Retinal pigment epithelial cell (primary cell): ENCODE results near the gene SHC2.
"Not testable (repeated sequence)": the region's sequence is repeated elsewhere in the genome, so short reads cannot be mapped to it uniquely, and the experiment has no call there.

Experiments
- DNase-seq: peaks from one replicate; pipeline ENCODE4 v3.0.0-alpha.2; 2010; ENCODE audit warnings: low read depth
- H3K4me3 ChIP-seq: 2 replicates; pipeline ENCODE4 v1.5.1; 2011; ENCODE audit warnings: mild to moderate bottlenecking, low read length, control low read depth, moderate library complexity
- CTCF ChIP-seq: conservative IDR thresholded peaks from 2 replicates; pipeline ENCODE4 v1.5.1; 2011; ENCODE audit warnings: low read depth, low read length, control low read depth, inconsistent platforms

Gene SHC2

GRCh38 chr19:452829-453228 is 8.0 kb downstream of the SHC2 start:
- H3K4me3 ChIP-seq = no peak overlapping the region
- no peak for TF ChIP-seq CTCF
- DNase-seq = no peak

GRCh38 chr19:450912-451481 is 9.8 kb downstream of the SHC2 start:
- not testable (repeated sequence) for H3K4me3 ChIP-seq, DNase-seq

- no peak for TF ChIP-seq CTCF
- DNase-seq = no peak
- no peak overlapping the region for H3K4me3 ChIP-seq
Measured at GRCh38 chr19:449916-450315, 10.9 kb downstream of the SHC2 start.

- H3K4me3 ChIP-seq = no peak overlapping the region
- TF ChIP-seq CTCF = no peak
- no peak for DNase-seq
Measured at GRCh38 chr19:447816-448560, 12.8 kb downstream of the SHC2 start.

GRCh38 chr19:447064-447426 is 13.8 kb downstream of the SHC2 start:
- no peak for DNase-seq
- TF ChIP-seq CTCF = no peak
- no peak overlapping the region for H3K4me3 ChIP-seq

GRCh38 chr19:444677-445210 is 16.1 kb downstream of the SHC2 start:
- TF ChIP-seq CTCF = no peak
- DNase-seq = no peak
- H3K4me3 ChIP-seq = no peak overlapping the region

- no peak overlapping the region for H3K4me3 ChIP-seq
- no peak for TF ChIP-seq CTCF
- DNase-seq = no peak
Measured at GRCh38 chr19:443005-443404, 17.8 kb downstream of the SHC2 start.
